Adipocyte (in vitro differentiated cells): Measurements from ENCODE around the gene PARP14.
A peak's percentile ranks its signal among the peaks of the same experiment; 100 is the strongest.
"Not testable (repeated sequence)": the region's sequence is repeated elsewhere in the genome, so short reads cannot be mapped to it uniquely, and the experiment has no call there.

ENCODE experiments used
- DNase-seq: peaks from one replicate; pipeline ENCODE4 v3.0.0-alpha.2; 2015; ENCODE audit warnings: low read depth
- H3K27me3 ChIP-seq: replicated peaks from 2 replicates; pipeline ENCODE4 v1.7.0; 2013; ENCODE audit warnings: mild to moderate bottlenecking, low read length, moderate library complexity; ENCODE audit not compliant: control insufficient read depth, insufficient read depth
- H3K36me3 ChIP-seq: 2 replicates; pipeline ENCODE4 v1.7.0; 2013; ENCODE audit warnings: low read length, mild to moderate bottlenecking, moderate library complexity; ENCODE audit not compliant: control insufficient read depth, insufficient read depth, severe bottlenecking
- H3K4me1 ChIP-seq: 2 replicates; pipeline ENCODE4 v1.7.0; 2013; ENCODE audit warnings: mild to moderate bottlenecking, low read length, moderate library complexity; ENCODE audit not compliant: control insufficient read depth, insufficient read depth
- H3K4me3 ChIP-seq: 2 replicates; pipeline ENCODE4 v1.7.0; 2013; ENCODE audit warnings: mild to moderate bottlenecking, low read length, moderate library complexity
- H3K9ac ChIP-seq: 2 replicates; pipeline ENCODE4 v1.7.0; 2013; ENCODE audit warnings: mild to moderate bottlenecking, low read length, moderate library complexity
- H3K9me3 ChIP-seq: 2 replicates; pipeline ENCODE4 v1.7.0; 2013; ENCODE audit warnings: mild to moderate bottlenecking, low read length, moderate library complexity; ENCODE audit not compliant: control insufficient read depth

The PARP14 gene

DNA sequence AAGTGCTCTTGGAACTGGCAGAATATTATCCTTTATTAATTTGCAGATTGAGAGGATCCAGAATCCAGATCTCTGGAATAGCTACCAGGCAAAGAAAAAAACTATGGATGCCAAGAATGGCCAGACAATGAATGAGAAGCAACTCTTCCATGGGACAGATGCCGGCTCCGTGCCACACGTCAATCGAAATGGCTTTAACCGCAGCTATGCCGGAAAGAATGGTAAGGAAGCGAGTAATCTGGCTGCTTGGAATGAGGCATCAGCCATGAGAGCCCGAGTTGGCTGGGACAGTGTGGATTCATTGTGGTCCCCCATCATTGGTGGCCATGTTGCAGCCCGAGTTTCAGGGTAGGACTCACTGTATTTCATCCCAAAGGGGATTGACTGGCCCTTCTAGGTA is 47.1 kb downstream of the PARP14 start:
- Histone ChIP-seq H3K9me3 (no peaks in the 10 kb centered on the region), H3K36me3 (no peaks in the 10 kb centered on the region), H3K4me3 (no peak overlapping the region), H3K9ac (no peak overlapping the region), H3K4me1 (no peaks in the 10 kb centered on the region), H3K27me3 (no peaks in the 10 kb centered on the region)
- DNase-seq = no peak

DNA sequence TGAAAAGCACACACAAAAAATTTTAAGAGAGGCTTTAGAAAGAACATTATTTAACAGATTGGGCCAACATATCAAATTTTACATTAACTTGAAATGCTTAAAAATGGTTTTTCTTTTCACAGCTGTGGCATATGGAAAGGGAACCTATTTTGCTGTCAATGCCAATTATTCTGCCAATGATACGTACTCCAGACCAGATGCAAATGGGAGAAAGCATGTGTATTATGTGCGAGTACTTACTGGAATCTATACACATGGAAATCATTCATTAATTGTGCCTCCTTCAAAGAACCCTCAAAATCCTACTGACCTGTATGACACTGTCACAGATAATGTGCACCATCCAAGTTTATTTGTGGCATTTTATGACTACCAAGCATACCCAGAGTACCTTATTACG is 47.5 kb downstream of the PARP14 start:
- H3K4me3 ChIP-seq = no peak overlapping the region
- no peaks in the 10 kb centered on the region for H3K9me3 ChIP-seq
- H3K27me3 ChIP-seq = no peaks in the 10 kb centered on the region
- no peaks in the 10 kb centered on the region for H3K36me3 ChIP-seq
- no peak overlapping the region for H3K9ac ChIP-seq
- no peaks in the 10 kb centered on the region for H3K4me1 ChIP-seq
- no peak for DNase-seq

DNA sequence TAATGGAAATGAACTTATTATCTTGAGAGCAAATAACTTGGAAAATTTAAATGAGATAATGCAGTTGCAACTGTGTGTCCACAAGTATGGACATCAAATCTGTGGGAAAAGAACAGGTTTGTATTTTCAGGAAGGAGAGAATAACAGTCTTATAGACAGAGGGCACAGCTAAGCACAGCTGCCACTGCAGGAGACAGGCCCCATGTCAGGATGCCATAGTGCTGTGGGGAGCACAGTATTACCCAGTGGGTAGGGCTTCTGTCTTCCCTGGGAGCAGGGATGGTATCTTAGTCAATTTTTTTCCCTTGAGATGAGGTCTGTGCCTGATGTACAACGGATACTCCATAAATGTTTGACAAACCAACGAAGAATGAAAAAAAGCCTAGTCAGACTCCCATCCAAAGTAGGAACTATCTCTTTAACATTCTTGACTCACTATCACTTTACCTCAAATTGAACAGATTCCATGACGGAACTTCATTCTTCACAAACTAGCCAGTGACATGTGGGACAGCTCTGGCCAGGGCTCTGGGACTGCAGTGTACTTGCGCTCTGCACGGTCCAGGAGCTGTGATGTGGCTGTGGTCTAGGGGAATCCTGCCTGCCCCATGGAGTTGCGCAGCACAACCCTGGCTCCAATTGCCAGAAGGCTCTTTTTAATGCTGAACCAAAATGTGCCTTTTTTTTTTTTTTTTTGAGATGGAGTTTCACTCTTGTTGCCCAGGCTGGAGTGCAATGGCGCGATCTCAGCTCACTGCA is 48.3 kb downstream of the PARP14 start:
- Histone ChIP-seq H3K4me1 (no peaks in the 10 kb centered on the region), H3K27me3 (no peaks in the 10 kb centered on the region), H3K4me3 (no peak overlapping the region), H3K9ac (no peak overlapping the region), H3K9me3 (no peaks in the 10 kb centered on the region), H3K36me3 (no peaks in the 10 kb centered on the region)
- no peak for DNase-seq

DNA sequence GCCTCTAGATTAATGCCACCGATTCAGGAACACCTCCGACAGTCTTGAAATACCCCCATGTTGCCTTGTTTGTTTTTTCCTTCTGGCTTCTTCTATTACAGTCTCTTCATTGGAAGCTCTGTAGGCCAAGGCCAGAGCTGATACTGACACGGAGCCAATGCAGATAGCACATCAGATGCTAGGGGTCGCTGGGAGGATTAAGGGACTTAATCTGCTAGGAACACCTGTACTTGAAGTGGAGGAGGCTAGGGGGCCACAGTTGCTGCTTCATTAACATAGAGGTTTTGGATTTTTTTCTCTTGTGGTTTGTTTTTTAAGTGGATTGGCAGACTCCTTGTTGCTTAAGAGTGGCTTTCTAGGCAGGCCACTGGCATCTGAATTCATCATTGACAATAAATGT is 49.6 kb downstream of the PARP14 start:
- no peak for DNase-seq
- Histone ChIP-seq H3K4me1 (no peaks in the 10 kb centered on the region), H3K9ac (no peak overlapping the region), H3K9me3 (no peaks in the 10 kb centered on the region), H3K4me3 (no peak overlapping the region), H3K27me3 (no peaks in the 10 kb centered on the region), H3K36me3 (no peaks in the 10 kb centered on the region)

DNA sequence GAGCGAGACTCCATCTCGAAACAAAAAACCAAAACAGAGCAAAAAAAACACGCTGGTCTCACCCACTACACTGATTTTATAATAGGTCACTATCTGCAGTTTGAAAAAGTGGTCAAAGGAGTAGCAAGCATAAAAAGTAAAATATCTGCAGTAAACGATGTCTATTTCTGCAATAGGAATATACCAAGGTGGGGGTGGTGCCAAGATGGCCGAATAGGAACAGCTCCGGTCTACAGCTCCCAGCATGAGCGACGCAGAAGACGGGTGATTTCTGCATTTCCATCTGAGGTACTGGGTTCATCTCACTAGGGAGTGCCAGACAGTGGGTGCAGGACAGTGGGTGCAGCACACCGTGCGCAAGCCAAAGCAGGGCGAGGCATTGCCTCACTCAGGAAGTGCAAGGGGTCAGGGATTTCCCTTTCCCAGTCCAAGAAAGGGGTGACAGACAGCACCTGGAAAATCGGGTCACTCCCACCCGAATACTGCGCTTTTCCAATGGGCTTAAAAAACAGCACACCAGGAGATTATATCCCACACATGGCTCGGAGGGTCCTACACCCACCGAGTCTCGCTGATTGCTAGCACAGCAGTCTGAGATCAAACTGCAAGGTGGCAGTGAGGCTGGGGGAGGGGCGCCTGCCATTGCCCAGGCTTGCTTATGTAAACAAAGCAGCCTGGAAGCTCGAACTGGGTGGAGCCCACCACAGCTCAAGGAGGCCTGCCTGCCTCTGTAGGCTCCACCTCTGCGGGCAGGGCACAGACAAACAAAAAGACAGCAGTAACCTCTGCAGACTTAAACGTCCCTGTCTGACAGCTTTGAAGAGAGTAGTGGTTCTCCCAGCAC is 52.3 kb downstream of the PARP14 start:
- not testable (repeated sequence) for DNase-seq, H3K27me3 ChIP-seq, H3K4me3 ChIP-seq, H3K4me1 ChIP-seq, H3K9ac ChIP-seq, H3K36me3 ChIP-seq, H3K9me3 ChIP-seq

DNA sequence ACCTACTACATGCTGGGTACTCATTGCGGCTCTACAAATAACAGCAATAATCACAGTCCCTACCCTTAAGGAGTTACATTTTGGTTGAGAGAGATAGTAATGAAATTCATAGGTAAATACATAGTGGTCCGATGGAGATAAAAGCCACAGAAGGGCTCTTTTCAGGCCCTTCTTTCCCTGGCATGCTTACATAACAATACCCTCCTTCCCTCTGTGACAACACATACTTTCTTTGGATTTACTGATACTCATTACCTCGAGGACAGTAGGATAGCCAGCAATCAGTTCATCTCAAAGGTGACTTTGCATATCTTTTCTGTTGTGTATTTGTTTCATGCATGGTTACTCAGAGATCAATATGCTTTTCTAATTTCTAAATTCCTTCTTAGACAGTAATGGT is 58.5 kb downstream of the PARP14 start:
- H3K27me3 ChIP-seq = no peaks in the 10 kb centered on the region
- H3K9me3 ChIP-seq = no peaks in the 10 kb centered on the region
- H3K4me3 ChIP-seq = no peak overlapping the region
- no peaks in the 10 kb centered on the region for H3K4me1 ChIP-seq
- no peak overlapping the region for H3K9ac ChIP-seq
- no peak for DNase-seq
- H3K36me3 ChIP-seq = peaks cover 24% of the 10 kb centered on the region

DNA sequence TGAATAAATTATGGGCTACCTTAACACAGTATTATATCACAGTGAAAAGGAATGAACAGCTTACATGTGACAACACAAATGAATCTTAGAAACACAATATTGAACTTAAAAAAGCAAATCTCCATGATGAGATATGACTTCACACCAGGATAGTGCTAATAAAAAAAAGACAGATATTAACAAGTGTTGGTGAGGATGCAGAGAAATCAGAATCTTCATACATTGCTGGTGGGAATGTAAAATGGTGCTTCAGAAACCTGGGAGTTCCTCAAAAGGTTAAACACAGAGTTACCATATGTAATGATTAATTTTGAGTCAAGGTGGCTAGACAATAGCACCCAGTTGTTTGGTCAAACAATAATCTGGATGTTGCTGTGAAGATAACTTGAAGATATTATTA is 61.6 kb downstream of the PARP14 start:
- peaks cover 24% of the 10 kb centered on the region for H3K36me3 ChIP-seq
- no peak overlapping the region for H3K4me3 ChIP-seq
- DNase-seq = no peak
- H3K4me1 ChIP-seq = no peaks in the 10 kb centered on the region
- no peaks in the 10 kb centered on the region for H3K27me3 ChIP-seq
- H3K9me3 ChIP-seq = no peaks in the 10 kb centered on the region
- H3K9ac ChIP-seq = no peak overlapping the region

DNA sequence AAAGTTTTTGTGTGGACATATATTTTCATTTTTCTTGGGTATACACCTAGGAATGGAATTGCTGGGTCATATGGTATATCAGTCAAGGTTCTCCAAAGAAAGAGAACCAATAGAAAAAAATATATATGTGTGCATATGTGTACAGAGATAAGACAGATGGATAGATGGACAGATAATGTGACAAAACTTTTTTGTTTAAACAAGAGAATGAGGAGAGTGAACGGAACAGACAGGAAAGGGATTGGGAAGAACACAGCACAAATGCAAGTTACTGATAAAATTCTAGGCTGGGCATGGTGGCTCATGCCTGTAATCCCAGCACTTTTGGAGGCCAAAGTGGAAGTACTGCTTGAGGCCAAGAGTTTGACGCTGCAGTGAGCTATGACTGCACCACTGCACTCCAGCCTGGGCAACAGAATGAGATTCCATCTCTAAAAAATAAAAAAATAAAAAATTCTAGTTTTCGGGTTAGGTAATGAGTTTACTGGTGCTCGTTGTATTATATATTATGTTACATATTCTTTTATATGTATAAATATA is 63.0 kb downstream of the PARP14 start:
- H3K4me1 ChIP-seq = no peaks in the 10 kb centered on the region
- H3K4me3 ChIP-seq = no peak overlapping the region
- peaks cover 24% of the 10 kb centered on the region for H3K36me3 ChIP-seq
- DNase-seq = no peak
- no peak overlapping the region for H3K9ac ChIP-seq
- H3K9me3 ChIP-seq = no peaks in the 10 kb centered on the region
- no peaks in the 10 kb centered on the region for H3K27me3 ChIP-seq

DNA sequence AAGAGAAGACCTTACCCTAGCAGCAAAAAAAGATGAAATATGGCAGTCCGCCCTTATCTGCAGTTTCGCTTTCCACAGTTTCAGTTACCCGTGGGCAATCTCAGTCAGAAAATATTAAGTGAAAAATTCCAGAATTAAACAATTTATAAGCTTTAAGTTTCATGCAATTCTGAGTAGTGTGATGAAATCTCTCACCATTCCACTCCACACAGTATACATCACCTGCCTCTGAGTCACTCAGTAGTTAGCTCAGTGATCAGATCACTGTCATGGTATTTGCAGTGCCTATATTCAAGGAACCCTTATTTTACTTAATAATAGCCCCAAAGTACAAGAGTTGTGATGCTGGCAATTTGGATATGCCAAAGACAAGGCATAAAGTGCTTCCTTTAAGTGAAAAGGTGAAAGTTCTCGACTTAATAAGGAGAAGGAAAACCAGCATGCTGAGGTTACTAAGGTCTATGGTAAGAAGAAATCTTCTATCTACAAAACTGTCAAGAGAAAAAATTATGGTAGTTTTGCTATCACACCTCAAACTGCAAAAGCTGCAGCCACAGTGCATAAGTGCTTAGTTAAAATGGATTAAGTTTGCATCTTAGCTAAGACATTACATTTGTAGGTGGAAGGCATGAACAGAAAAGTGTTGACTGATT is 64.9 kb downstream of the PARP14 start:
- H3K27me3 ChIP-seq = no peaks in the 10 kb centered on the region
- DNase-seq = peak; percentile 43
- no peak overlapping the region for H3K4me3 ChIP-seq
- no peak overlapping the region for H3K9ac ChIP-seq
- H3K36me3 ChIP-seq = peaks cover 10% of the 10 kb centered on the region
- no peaks in the 10 kb centered on the region for H3K4me1 ChIP-seq
- no peaks in the 10 kb centered on the region for H3K9me3 ChIP-seq

DNA sequence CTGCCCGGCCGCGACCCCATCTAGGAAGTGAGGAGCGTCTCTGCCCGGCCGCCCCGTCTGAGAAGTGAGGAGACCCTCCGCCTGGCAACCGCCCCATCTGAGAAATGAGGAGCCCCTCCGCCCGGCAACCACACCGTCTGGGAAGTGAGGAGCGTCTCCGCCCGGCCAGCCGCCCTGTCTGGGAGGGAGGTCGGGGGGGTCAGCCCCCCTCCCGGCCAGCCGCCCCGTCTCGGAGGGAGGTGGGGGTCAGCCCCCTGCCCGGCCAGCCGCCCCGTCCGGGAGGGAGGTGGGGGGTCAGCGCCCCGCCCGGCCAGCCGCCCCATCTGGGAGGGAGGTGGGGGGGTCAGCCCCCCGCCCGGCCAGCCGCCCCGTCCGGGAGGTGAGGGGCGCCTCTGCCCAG is 66.7 kb downstream of the PARP14 start:
- not testable (repeated sequence) for H3K36me3 ChIP-seq, H3K9me3 ChIP-seq, DNase-seq, H3K9ac ChIP-seq, H3K4me1 ChIP-seq, H3K27me3 ChIP-seq, H3K4me3 ChIP-seq

DNA sequence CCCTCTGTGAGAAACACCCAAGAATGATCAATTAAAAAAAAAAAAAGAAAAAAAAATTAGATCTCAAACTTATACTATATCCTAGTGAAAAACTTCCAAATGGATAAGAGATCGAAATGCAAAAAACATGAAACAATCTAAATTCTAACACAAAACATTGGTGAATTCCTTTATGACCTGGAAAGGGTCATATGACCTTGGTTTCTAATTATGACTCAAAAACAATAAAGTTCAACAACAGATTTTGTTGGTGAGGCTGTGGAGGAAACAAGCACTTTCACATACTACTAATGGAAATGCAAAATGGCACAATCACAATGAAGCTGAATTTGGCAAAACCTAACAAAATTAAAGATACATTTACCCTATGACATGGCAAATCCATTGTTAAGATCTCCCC is 67.7 kb downstream of the PARP14 start:
- Histone ChIP-seq H3K9me3 (no peaks in the 10 kb centered on the region), H3K4me1 (no peaks in the 10 kb centered on the region), H3K4me3 (no peak overlapping the region), H3K27me3 (no peaks in the 10 kb centered on the region), H3K9ac (no peak overlapping the region), H3K36me3 (peaks cover 10% of the 10 kb centered on the region)
- DNase-seq = no peak
